SK-N-MC (cell line): Measurements from ENCODE around the gene TTC21A.

Experiments
- DNase-seq: peaks from one replicate; pipeline ENCODE4 v3.0.0-alpha.2; 2011; ENCODE audit warnings: low read depth, low spot score
- H3K27ac ChIP-seq: fragments of 200-600 bp; sonication (generic); 2 replicates; pipeline ENCODE4 v1.5.1; 2016; ENCODE audit warnings: mixed run types
- H3K36me3 ChIP-seq: fragments of 200-600 bp; sonication (generic); 2 replicates; pipeline ENCODE4 v1.6.1; 2017; ENCODE audit warnings: antibody characterized with exemption, low read length, mixed read lengths; ENCODE audit not compliant: insufficient read depth
- H3K4me3 ChIP-seq: fragments of 200-600 bp; sonication (generic); 2 replicates; pipeline ENCODE4 v1.5.1; 2016
- H3K9ac ChIP-seq: fragments of 200-600 bp; sonication (generic); 2 replicates; pipeline ENCODE4 v1.8.0; 2017; ENCODE audit warnings: mixed run types, mixed read lengths; ENCODE audit not compliant: insufficient read length
- H3K9me3 ChIP-seq: fragments of 200-600 bp; sonication (generic); 2 replicates; pipeline ENCODE4 v1.6.1; 2017; ENCODE audit warnings: low read depth, mild to moderate bottlenecking, antibody characterized with exemption, low read length, moderate library complexity, mixed read lengths
- EZH2 ChIP-seq: fragments of 200-600 bp; sonication (generic); IDR thresholded peaks from one replicate; pipeline ENCODE4 v1.6.1; 2017; ENCODE audit warnings: antibody characterized with exemption
- FOXP2 ChIP-seq: optimal IDR thresholded peaks from 2 replicates; pipeline ENCODE3; 2011; ENCODE audit warnings: mild to moderate bottlenecking, moderate library complexity; ENCODE audit not compliant: insufficient read depth; ENCODE audit errors: extremely low read length, control extremely low read depth
- POLR2AphosphoS5 ChIP-seq: IDR thresholded peaks from 2 replicates; pipeline ENCODE4 v1.6.1; 2012; ENCODE audit warnings: mild to moderate bottlenecking, low read depth, low read length, borderline replicate concordance

The TTC21A gene

GRCh38 chr3:39181408-39182335 is 74.2 kb downstream of the TTC21A start:
- H3K4me3 ChIP-seq: peak overlapping the region; percentile 53
- DNase-seq: no peak
- no peak for TF ChIP-seq POLR2AphosphoS5
- no peak for TF ChIP-seq EZH2
- H3K36me3 ChIP-seq: no peaks in the 10 kb centered on the region
- H3K9me3 ChIP-seq: no peaks in the 10 kb centered on the region
- H3K27ac ChIP-seq: no peak overlapping the region
- H3K9ac ChIP-seq: no peak overlapping the region

GRCh38 chr3:39183211-39184080 is 76.0 kb downstream of the TTC21A start:
- Histone ChIP-seq H3K36me3 (no peaks in the 10 kb centered on the region), H3K9me3 (no peaks in the 10 kb centered on the region), H3K9ac (no peak overlapping the region), H3K27ac (no peak overlapping the region), H3K4me3 (no peak overlapping the region)
- no peak for DNase-seq
- TF ChIP-seq POLR2AphosphoS5 (no peak), FOXP2 (no peak), EZH2 (no peak)

GRCh38 chr3:39184081-39184967 is 76.8 kb downstream of the TTC21A start:
- Histone ChIP-seq H3K9me3 (no peaks in the 10 kb centered on the region), H3K9ac (no peak overlapping the region), H3K27ac (no peak overlapping the region), H3K4me3 (no peak overlapping the region), H3K36me3 (no peaks in the 10 kb centered on the region)
- DNase-seq: no peak
- no peak for TF ChIP-seq POLR2AphosphoS5
- TF ChIP-seq FOXP2: no peak
- TF ChIP-seq EZH2: no peak

DNA sequence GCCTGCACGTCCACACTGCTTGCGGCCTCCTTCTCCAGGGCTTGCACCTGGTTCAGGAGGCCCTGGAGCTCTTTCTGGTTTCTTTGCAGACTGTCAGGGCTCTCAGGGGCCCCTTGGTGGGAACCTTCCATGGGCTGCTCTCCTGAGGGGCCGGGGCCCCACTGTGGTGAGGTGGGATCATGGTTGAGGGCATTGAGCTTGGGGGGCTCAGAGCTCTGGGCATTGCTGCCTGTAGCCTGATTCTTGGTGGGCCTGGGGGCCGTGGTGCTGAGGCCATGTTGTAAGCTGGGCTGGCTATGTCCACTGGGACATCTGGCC is 77.4 kb downstream of the TTC21A start:
- no peak overlapping the region for H3K9ac ChIP-seq

GRCh38 chr3:39185326-39185958 is 78.0 kb downstream of the TTC21A start:
- Histone ChIP-seq H3K4me3 (no peak overlapping the region), H3K36me3 (no peaks in the 10 kb centered on the region), H3K9ac (no peak overlapping the region), H3K27ac (no peak overlapping the region), H3K9me3 (no peaks in the 10 kb centered on the region)
- DNase-seq: no peak
- TF ChIP-seq FOXP2 (no peak), POLR2AphosphoS5 (no peak), EZH2 (no peak)

More for the DNA sequence above, 77.4 kb downstream of the TTC21A start:
- H3K27ac ChIP-seq: no peak overlapping the region
- no peak for DNase-seq
- H3K9me3 ChIP-seq: no peaks in the 10 kb centered on the region
- no peak for TF ChIP-seq FOXP2
- no peak for TF ChIP-seq POLR2AphosphoS5
- TF ChIP-seq EZH2: no peak
- no peaks in the 10 kb centered on the region for H3K36me3 ChIP-seq
- H3K4me3 ChIP-seq: no peak overlapping the region

GRCh38 chr3:39185959-39186691 is 78.6 kb downstream of the TTC21A start:
- no peaks in the 10 kb centered on the region for H3K9me3 ChIP-seq
- no peaks in the 10 kb centered on the region for H3K36me3 ChIP-seq
- no peak overlapping the region for H3K9ac ChIP-seq
- no peak overlapping the region for H3K4me3 ChIP-seq
- no peak for TF ChIP-seq POLR2AphosphoS5
- no peak for TF ChIP-seq FOXP2
- no peak for TF ChIP-seq EZH2
- no peak overlapping the region for H3K27ac ChIP-seq
- DNase-seq: no peak

GRCh38 chr3:39186692-39187151 is 79.2 kb downstream of the TTC21A start:
- DNase-seq: no peak
- Histone ChIP-seq H3K9me3 (no peaks in the 10 kb centered on the region), H3K9ac (no peak overlapping the region), H3K4me3 (no peak overlapping the region), H3K27ac (no peak overlapping the region), H3K36me3 (no peaks in the 10 kb centered on the region)
- no peak for TF ChIP-seq FOXP2
- no peak for TF ChIP-seq EZH2
- no peak for TF ChIP-seq POLR2AphosphoS5
